HS-5 (cell line): ENCODE measurements around the gene CREB3L1.
A peak's percentile ranks its signal among the peaks of the same experiment; 100 is the strongest.

Experiments used
- DNase-seq: peaks from one replicate; pipeline ENCODE4 v3.0.0-alpha.2; 2012; ENCODE audit warnings: low read depth

CREB3L1 gene, protein sequence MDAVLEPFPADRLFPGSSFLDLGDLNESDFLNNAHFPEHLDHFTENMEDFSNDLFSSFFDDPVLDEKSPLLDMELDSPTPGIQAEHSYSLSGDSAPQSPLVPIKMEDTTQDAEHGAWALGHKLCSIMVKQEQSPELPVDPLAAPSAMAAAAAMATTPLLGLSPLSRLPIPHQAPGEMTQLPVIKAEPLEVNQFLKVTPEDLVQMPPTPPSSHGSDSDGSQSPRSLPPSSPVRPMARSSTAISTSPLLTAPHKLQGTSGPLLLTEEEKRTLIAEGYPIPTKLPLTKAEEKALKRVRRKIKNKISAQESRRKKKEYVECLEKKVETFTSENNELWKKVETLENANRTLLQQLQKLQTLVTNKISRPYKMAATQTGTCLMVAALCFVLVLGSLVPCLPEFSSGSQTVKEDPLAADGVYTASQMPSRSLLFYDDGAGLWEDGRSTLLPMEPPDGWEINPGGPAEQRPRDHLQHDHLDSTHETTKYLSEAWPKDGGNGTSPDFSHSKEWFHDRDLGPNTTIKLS

DNA sequence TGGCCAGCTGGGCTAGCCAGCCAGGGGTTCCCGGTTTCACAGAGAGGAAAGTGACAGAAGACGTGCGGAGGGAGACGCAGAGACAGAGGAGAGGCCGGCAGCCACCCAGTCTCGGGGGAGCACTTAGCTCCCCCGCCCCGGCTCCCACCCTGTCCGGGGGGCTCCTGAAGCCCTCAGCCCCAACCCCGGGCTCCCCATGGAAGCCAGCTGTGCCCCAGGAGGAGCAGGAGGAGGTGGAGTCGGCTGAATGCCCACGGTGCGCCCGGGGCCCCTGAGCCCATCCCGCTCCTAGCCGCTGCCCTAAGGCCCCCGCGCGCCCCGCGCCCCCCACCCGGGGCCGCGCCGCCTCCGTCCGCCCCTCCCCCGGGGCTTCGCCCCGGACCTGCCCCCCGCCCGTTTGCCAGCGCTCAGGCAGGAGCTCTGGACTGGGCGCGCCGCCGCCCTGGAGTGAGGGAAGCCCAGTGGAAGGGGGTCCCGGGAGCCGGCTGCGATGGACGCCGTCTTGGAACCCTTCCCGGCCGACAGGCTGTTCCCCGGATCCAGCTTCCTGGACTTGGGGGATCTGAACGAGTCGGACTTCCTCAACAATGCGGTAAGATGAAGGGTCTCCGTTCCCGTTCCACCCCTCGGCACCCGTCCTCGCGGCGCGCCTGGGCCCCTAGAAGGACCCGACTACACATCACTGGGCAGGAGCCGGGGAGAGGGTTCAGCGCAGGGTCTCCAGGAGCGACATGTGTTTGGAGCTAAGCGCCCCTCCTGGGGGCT, at the start of gene CREB3L1:
CREB3L1 (plus strand) TSS at position 41 of the 765 bp plus-strand sequence; CDS start at position 491, 450 bp downstream.
- no peak for DNase-seq

DNA sequence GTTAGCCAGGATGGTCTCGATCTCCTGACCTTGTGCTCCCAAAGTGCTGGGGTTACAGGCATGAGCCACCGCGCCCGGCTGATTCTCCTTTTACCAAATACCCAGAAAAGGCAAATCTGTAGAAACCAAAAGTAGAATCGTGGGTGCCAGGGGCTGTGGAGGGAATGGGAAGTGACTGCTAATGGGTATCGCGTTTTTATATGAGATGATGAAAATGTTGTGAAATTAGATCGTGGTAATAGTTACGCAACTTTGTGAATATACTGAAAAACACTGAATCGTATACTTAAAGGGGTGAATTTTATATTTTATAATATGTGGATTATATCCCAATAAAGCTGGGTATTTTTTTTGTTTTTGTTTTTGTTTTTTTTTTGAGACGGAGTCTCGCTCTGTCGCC, 48.2 kb upstream of the CREB3L1 start:
- no peak for DNase-seq

DNA sequence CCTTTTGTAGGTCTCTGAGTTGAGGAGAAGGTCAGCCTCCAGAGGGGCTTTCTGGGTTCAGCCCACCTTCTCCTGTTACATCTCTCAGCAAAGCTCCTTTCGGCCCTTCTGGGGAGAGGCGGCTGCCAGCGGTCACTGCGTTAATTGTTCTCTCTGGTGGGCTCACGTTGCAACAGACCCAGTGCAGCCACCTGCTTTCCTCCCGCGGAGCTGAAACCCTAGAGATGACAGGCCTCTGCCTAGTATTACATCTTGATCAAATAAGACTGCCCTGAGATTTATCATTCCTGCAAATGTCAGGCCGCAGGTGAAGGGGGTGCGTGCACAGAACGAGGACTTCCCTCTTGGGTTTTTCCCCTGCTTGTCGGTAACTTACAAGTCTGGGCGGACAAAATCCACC, 43.2 kb upstream of the CREB3L1 start:
- DNase-seq = no peak

DNA sequence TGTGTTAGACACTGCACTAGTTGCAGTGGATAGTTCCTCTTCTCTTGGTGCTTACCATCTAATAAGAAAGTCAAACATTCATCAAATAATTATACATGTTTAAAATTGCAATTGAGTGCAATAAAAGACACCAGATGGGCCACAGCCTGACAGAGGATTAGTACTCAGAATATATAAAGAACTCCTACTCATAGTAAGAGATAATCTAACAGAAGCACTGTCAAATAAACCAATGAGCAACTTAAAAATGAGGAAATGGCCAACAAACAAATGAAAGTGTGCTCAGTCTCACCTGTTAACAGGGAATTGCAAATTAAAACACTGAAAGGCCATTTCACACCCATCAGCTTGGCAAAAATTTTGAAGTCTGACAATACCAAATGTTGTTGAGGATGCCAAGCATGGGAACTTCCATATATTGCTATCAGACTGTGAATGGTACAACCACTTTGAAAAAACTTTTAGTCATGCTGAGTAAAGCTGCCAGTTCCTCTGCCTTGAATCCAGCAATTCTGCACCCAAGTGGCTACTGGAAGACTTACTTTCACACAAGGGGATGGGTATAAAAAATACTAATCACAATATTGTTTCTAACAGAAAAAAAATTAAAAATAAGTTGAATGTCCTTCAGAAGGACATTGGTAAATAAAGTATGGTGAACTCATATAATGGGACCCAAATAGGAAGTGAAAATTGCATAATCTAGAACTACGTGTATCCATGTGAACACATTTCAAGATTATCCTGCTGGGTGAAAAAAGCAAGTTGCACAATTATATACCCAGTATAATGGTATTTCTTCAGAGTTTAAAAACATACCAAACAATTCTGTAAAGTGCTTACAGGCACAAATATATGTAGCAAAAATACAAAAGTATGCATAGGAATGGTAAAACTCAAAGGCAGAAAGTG, 41.4 kb upstream of the CREB3L1 start:
- no peak for DNase-seq

DNA sequence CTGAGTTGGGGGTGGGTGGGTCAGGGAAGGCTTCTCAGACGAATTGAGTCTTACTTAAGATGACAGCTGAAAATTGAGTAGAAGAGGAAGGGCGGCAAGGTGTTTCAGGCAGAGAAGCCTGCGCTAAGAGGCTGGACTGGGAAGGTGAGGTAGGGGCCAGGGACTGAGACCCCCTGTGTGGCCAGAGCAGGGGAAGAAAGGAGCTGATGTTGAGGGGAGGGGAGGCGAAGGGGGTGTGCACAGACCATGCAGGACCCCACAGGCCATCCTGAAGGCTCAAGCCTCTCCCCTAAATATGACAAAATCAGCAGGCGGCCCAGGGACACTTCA, 40.6 kb upstream of the CREB3L1 start:
- DNase-seq = no peak

DNA sequence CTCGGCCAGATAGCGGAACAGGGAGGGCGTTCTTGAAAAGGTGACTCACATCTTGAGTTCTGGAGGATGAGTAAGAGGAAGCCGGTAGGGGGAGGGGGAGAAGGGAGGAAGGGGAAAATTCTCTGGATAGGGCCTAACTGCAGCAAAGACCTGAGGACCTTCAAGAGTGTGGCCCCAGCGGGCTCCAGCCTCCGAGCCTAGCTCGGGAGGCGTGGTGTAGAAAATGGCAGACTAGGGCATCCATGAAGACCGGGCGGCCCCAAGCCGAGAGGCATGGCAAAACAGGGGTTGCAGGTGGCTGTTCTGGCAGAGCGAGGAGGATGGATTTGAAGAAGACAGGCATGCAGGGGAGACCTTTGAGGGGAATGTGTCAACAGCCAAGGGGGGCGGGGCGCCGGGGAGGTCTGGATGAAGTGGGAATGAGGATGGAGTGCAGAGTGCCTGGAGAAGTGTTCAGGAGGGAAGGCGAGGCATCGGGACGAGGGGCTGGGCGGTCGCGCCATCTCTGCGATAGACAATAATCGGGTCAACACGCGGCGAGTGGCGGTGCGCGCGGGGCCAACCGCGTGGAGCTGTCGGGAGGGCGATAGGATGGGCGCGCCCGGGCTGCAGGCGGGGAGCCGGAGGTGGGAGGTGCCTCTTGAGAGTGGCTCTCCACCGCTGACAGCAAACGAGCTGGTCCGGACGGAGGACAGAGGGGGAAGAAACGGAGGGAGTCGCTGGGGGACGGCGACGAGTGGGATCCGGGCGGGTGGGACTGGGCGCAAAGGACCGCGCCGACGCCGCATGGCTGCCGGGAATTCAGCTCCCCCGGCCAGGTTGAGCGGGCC, 40.0 kb upstream of the CREB3L1 start:
- peak; percentile 93 for DNase-seq

DNA sequence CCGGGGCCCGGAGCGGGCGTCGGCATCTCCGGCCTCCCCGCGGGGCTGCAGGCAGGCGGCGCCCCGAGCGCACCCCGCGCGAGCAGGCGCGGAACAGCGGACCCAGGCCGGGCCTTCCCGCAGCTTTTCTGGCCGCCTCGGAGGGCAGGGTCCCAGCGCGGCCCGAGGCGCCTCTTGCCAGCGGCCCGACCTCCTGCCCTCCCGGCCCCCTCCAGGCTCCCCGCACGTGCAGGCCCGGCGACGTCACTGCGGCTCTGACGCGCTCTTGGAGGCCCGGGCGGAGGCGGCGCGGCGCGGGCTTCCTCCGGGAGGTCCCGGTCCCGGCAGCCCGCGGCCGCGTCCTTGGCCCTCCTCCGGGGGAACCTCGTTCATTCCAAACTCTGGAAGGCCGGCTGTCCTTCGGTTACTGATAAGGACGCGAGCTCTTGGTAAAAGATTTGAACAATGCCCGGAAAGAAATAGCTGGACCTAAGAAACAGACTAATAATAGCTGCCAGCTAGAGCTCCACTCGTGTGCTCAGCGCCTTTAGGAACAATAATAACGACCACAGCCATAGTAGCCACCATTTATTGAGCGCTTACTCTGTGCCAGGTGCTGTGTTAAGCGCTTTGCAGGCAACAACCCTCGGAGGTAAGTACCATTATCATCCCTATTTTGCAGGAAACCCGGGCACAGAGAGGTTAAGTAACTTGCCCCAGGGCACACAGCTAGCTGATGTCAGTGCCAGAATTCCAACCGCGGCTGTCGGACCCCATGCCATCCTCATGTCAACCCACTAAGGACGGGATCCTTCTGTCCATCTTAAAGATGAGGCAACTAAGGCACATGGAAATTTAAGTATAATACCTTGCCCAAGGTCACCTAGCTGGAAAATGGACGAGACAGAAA, 39.1 kb upstream of the CREB3L1 start:
- DNase-seq = no peak

DNA sequence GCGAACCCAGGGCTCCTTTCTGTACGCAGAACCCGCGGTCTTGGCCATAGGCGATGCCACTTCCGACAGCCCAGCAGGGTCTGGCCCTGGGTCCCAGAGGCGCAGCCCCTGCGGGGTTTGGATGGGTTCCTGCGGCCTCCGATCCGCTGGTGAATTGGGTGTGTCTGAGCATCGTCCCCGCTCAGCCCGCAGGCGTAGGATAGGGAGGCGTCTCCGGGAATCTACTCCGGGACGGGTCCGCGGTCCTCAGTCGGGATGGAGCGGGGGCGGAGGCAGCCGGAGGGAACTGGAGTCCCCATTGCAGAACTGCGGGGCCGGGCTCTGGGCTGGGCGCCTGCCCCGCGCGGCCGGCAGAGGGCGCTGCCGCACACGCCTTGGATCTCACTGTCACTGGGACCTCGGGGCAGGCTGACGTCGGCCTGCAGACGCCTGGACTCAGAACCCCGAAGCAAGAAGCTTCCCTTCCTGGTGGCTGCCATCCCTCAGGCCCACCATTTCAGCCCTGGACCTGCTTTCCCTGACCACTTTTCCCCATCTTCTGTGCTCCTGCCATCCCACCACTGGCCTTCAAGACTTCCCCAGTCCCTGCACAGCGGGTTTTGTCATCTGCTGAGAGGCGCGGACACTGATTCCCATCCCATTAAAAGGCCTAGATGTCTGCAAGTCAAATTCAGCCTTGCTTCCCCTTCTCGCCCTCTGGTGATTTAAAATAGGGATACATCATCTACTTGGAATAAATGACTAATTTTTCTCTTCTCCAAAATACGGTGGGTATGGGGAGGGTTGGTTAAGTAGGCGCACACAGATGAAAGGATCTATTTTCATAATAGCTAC, 38.3 kb upstream of the CREB3L1 start:
- DNase-seq = no peak

DNA sequence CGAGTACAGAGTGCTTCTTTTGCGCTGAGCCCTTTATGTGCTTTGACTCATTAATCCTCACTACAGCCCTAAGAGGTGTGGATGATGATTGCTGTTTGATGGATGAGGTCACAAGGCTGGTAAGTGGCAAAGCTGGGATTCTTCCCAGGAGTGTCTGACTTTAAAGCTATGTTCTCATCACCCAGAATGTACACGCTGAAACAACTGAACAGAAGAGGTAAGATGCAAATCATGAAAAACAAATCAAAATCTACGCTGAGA, 37.7 kb upstream of the CREB3L1 start:
- no peak for DNase-seq

DNA sequence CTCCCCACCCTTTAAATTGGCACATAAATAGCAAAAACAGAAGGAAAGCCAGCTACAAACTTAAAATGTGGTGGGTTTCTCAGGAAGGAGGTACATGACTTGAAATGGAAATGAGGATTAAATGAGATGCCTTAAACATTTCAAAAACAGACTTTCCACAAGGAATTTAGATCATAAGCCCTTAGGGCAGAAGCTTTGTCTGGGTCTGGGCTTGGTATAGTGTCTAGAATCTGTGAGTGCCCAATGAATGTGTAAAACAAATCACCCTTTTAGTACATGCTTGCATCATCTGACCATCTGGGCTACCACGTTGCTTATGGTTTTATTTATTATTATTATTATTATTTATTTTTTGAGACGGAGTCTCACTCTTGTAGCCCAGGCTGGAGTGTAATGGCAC, 37.1 kb upstream of the CREB3L1 start:
- DNase-seq = no peak

DNA sequence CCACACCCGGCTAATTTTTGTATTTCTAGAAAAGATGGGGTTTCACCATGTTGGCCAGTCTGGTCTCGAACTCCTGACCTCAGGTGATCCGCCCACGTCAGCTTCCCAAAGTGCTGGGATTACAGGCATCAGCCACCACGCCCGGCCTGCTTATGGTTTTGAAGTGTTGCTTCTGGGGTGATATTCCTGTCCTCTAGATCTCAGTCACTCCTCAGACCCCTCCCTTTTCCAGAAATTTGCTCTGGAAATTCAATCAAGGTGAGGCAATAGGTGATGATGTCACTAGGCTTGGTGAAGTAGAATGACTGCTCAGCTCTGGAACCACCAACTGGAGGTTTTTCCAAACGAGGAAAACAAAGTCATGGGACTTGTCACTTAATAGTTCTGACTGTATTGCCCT, 36.6 kb upstream of the CREB3L1 start:
- DNase-seq = no peak

DNA sequence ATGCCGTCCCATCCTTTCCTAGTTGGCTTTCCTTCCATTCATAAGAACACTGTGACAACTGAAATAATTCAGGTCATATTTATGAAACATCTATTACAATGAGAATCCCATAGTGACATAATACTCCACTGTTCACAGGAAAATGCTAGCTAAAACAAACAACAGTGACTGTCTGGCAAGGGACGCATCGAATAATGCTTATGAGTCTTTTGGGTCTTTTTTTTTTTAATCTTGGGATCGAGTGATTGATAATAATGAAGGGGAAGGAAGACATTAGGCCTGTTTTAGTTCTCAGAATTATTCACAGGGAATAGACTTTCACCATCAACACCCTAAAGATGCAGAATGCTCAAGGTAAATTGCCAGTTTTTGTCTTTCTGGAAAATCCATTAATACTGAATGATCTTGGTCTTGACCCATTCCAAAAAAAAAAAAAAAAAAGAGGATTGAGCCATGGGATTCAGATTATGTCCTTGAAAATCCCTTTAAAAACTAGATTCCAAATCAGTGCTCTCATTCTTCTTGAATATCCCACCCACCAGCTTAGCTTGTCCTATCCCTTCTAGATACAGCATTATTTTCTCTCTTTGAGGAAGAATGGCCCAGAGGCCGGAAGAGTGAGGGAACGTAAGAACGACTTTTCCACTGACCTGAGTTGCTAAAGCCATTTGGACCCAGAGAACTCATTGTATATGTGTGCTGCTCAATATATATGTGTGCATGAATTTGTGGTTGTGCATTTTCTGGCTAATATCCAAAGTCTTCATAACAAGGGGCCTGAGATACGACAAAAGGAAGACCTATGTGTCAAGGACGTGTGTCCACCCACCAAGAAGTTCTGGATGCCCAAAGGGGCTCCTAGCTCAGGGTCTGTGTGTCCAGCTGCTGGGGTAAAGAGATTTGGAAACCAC, 35.2 kb upstream of the CREB3L1 start:
- DNase-seq = no peak

DNA sequence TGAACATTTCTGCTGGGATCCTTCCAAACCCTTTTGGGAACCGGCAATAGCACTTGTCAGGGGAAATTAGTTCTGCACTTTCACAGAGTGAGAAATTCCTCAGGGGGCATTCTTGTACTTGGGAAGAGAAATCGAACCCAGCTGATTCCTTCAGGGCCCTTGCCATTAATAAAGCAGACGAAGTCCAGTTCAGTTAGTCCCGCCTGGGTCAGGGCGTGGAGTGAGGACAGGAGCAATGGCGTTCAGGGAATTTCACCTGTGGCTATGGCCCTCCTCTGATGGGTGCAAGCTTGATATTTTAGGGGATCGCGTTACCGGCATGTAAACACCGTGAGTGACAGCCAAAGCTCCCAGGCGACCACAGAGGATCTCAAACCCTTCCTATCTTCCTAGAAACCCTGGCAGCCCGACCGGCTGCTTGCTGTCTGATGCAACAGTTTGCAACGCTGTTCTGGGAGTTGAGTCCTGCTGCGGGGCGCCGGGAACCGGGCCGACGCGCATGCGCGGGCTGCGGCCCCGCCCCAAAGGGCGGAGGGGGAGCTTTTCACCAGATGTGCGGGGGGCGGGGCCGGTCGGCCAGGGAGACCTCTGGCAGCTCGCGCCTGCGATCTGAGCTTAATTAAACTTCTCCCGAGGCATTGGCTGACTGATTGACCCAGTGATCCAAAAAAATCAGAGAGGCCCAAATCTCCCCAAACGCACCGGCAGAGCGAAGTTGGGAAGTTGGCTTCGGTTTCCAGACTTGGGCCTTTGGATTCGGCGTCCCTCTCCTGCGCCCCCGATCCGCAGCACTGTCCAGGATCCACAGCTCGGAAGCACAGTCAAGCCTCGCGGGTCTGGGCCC, 34.3 kb upstream of the CREB3L1 start:
- DNase-seq = peak; percentile 86

DNA sequence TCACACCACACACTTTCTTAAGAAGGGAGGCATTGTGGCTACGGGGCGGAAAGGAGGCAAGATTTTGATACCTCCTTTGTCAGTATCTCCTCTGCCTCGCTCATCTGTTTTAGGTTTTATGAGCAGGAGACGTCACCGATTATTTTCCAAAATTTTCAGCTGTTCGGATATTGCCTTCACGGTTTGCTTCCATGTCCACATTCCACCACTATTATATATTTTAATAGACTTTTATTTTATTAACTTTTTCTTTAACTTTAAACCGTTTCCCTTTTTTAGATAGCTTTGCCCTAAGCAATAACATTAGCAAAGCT, 33.7 kb upstream of the CREB3L1 start:
- DNase-seq = no peak

DNA sequence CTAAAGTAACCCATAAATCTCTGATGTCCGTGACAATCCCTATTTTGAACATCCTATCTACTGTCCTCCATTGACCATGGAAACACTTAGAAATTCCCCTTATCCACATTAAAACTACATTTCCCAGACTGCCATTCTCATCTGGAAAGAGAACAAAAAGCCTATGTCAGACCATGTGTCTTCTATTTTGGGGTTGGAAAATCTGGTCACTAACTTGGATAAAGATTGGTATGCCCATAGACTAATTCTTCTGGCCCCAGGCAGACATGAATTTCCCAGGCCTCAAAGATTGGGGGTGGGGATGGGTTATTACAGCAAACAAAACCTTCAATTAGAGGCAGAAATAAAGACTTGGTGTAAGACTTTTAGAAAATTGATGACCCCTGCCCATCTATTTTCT, 30.9 kb upstream of the CREB3L1 start:
- DNase-seq = no peak

DNA sequence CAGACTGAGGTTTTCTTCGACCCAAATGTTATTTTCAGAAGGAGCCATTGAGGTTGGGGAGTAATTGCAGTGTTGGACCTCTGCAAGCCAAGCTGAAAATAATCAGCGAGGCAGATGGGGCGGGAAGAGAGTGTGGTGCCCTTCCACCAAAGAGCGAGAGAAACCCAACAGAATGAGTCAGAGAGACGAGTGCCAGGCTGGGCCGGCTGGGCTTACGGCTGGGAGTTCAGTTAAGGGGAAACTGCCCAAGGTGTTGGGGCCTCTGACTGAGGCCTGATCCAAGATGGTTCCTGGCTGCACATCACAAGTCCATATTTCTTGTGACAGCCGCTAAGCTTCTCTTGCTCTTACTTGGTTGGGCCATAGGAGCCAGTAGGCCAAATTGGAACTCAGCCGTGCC, 30.4 kb upstream of the CREB3L1 start:
- DNase-seq = no peak

DNA sequence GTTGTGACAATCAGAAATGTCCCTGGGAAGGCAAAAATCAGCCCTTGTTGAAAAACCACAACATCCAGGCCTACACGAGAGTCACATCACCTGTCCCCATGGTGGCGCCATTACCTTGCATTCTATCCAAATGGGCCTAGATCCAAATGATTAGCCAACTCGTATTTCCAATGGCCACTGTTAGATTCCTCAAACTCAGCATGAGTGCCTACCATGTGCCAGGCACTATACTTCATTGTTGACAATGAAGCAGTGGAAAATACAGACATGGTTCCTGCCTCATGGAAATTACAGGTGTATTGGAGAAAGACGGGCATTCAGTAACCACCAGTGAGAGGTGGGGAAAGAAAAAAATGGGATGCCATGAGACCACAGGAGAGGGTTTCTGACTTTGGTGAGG, 29.8 kb upstream of the CREB3L1 start:
- DNase-seq = no peak
